Measurements from ENCODE around the gene DPM1. TPM values are rescaled to one million over a fixed set of nuclear protein-coding genes. Genes with fewer than 3 reads are reported as not detected.
A peak's percentile ranks its signal among the peaks of the same experiment; 100 is the strongest.

DPM1 gene
- total RNA-seq, 1 donor from 2014 or later: 64.8 TPM

GRCh38 chr20:50930976-50931305 is 27.4 kb downstream of the DPM1 start:
- DNase-seq (ENCODE audit: low read depth, low spot score): no peak

GRCh38 chr20:50930139-50930975 is 28.0 kb downstream of the DPM1 start:
- no peak for DNase-seq (ENCODE audit: low read depth, low spot score)

GRCh38 chr20:50929299-50930138 is 28.8 kb downstream of the DPM1 start:
- peak; percentile 88 for DNase-seq (ENCODE audit: low read depth, low spot score)

GRCh38 chr20:50928469-50928868 is 29.9 kb downstream of the DPM1 start:
- no peak for DNase-seq (ENCODE audit: low read depth, low spot score)

- no peak for DNase-seq (ENCODE audit: low read depth, low spot score)
These were observed 31.8 kb downstream of the DPM1 start for GRCh38 chr20:50926530-50926929.

- DNase-seq (ENCODE audit: low read depth, low spot score): no peak
These were observed 33.9 kb downstream of the DPM1 start for GRCh38 chr20:50924261-50924920.

GRCh38 chr20:50921803-50922501 is 36.4 kb downstream of the DPM1 start:
- DNase-seq (ENCODE audit: low read depth, low spot score): no peak

- DNase-seq (ENCODE audit: low read depth, low spot score): no peak
These were observed 37.3 kb downstream of the DPM1 start for GRCh38 chr20:50920997-50921396.

- DNase-seq (ENCODE audit: low read depth, low spot score): no peak
These were observed 38.8 kb downstream of the DPM1 start for GRCh38 chr20:50919567-50919966.

- no peak for DNase-seq (ENCODE audit: low read depth, low spot score)
These were observed 39.9 kb downstream of the DPM1 start for GRCh38 chr20:50918403-50918802.

GRCh38 chr20:50916934-50917333 is 41.4 kb downstream of the DPM1 start:
- no peak for DNase-seq (ENCODE audit: low read depth, low spot score)

GRCh38 chr20:50916257-50916656 is 42.1 kb downstream of the DPM1 start:
- no peak for DNase-seq (ENCODE audit: low read depth, low spot score)

- DNase-seq (ENCODE audit: low read depth, low spot score): no peak
These were observed 42.9 kb downstream of the DPM1 start for GRCh38 chr20:50915424-50915823.

GRCh38 chr20:50913690-50914375 is 44.5 kb downstream of the DPM1 start:
- DNase-seq (ENCODE audit: low read depth, low spot score): peak; percentile 33

GRCh38 chr20:50911716-50912115 is 46.6 kb downstream of the DPM1 start:
- no peak for DNase-seq (ENCODE audit: low read depth, low spot score)

GRCh38 chr20:50911030-50911429 is 47.3 kb downstream of the DPM1 start:
- DNase-seq (ENCODE audit: low read depth, low spot score): no peak

GRCh38 chr20:50909413-50909812 is 48.9 kb downstream of the DPM1 start:
- no peak for DNase-seq (ENCODE audit: low read depth, low spot score)

- no peak for DNase-seq (ENCODE audit: low read depth, low spot score)
These were observed 54.2 kb downstream of the DPM1 start for GRCh38 chr20:50904067-50904570.

GRCh38 chr20:50903353-50904051 is 54.8 kb downstream of the DPM1 start:
- no peak for DNase-seq (ENCODE audit: low read depth, low spot score)

GRCh38 chr20:50901301-50901700 is 57.0 kb downstream of the DPM1 start:
- DNase-seq (ENCODE audit: low read depth, low spot score): no peak

All from pulmonary artery endothelial cell (primary cell).